GM18951 (cell line): Measurements from ENCODE around the gene F2RL1.
"Not testable (repeated sequence)": the region's sequence is repeated elsewhere in the genome, so short reads cannot be mapped to it uniquely, and the experiment has no call there.

Experiments
- POLR2A ChIP-seq: IDR thresholded peaks from 4 replicates; pipeline ENCODE4 v1.6.1; 2011; ENCODE audit warnings: mild to moderate bottlenecking; ENCODE audit not compliant: insufficient read length, insufficient read depth; ENCODE audit errors: extremely low read depth
- in situ Hi-C: fragments of 300-500 bp; cut with MboI; formaldehyde crosslinking; loops from one replicate; pipeline ENCODE4 v1.12.0; 2022; ENCODE audit warnings: low sequenced_read_pairs, mixed read lengths, inconsistent platforms; ENCODE audit not compliant: unreplicated experiment

F2RL1 gene

GRCh38 chr5:76818844-76819831, at the start of gene F2RL1:
F2RL1 (plus strand) TSS chr5:76819030; CDS start chr5:76819183, 153 bp downstream.
- no peak for TF ChIP-seq POLR2A
- in situ Hi-C loops: no loop called here

GRCh38 chr5:76771041-76771440, 47.8 kb upstream of the F2RL1 start:
- in situ Hi-C loops: not testable (repeated sequence)

GRCh38 chr5:76771705-76772405, 47.0 kb upstream of the F2RL1 start:
- TF ChIP-seq POLR2A: no peak
- in situ Hi-C loops: no loop called here

- in situ Hi-C loops: loop anchor here (5.0 kb wide), 1 partner anchor 174 kb away; no protein-coding TSS in a partner anchor
- no peak for TF ChIP-seq POLR2A
Measured at GRCh38 chr5:76775921-76776320, 42.9 kb upstream of the F2RL1 start.

- in situ Hi-C loops: loop anchor here (5.0 kb wide), 1 partner anchor 174 kb away; no protein-coding TSS in a partner anchor
- no peak for TF ChIP-seq POLR2A
Measured at GRCh38 chr5:76776391-76776790, 42.4 kb upstream of the F2RL1 start.

- in situ Hi-C loops: not testable (repeated sequence)
Measured at GRCh38 chr5:76780616-76781015, 38.2 kb upstream of the F2RL1 start.

GRCh38 chr5:76781775-76782174, 37.1 kb upstream of the F2RL1 start:
- in situ Hi-C loops: no loop called here
- no peak for TF ChIP-seq POLR2A

- TF ChIP-seq POLR2A: no peak
- in situ Hi-C loops: no loop called here
Measured at GRCh38 chr5:76782444-76782843, 36.4 kb upstream of the F2RL1 start.

GRCh38 chr5:76787237-76787636, 31.6 kb upstream of the F2RL1 start:
- in situ Hi-C loops: no loop called here
- no peak for TF ChIP-seq POLR2A

GRCh38 chr5:76788362-76788761, 30.5 kb upstream of the F2RL1 start:
- TF ChIP-seq POLR2A: no peak
- in situ Hi-C loops: no loop called here

- in situ Hi-C loops: not testable (repeated sequence)
Measured at GRCh38 chr5:76789275-76789674, 29.6 kb upstream of the F2RL1 start.

- TF ChIP-seq POLR2A: no peak
- in situ Hi-C loops: no loop called here
Measured at GRCh38 chr5:76789991-76790581, 28.7 kb upstream of the F2RL1 start.

- in situ Hi-C loops: no loop called here
- no peak for TF ChIP-seq POLR2A
Measured at GRCh38 chr5:76790632-76791290, 28.1 kb upstream of the F2RL1 start.
